ENCODE results near the gene GCSAML. TPM values are rescaled to one million over a fixed set of nuclear protein-coding genes. Genes with fewer than 3 reads are reported as not detected.
"Not testable (repeated sequence)": the region's sequence is repeated elsewhere in the genome, so short reads cannot be mapped to it uniquely, and the experiment has no call there.

GCSAML gene
- not detected in 3 replicates for total RNA-seq
- long read RNA-seq: 0 reads

DNA sequence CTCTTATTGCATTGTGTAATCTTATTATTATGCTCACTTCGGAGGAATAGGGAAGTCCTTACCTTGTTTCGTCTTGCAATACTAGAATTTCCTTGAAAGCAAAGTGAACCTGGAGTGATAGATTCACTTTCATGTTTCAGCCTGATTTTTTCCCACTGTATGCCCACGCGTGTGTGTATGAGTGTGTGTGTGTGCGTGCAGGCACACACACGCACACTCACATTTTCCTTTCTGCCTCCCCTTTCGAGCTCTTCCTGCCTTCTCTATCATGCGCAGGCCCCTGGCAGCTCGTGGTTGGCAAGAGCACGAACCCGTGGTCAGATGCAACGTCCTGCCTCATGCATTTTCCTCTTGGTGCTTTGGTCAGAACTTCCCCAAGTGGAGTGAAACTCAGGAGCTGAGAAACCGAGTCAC is at the start of gene GCSAML:
Gene GCSAML, plus strand, starts transcription at position 366 of the 414 bp plus-strand sequence. CDS start 58 bp downstream, outside the sequence.
- Mint-ChIP-seq H3K4me1 (ENCODE audit: low read depth) (peaks cover 15% of the 10 kb centered on the region), H3K27ac (ENCODE audit: unreplicated experiment) (no peak within 1 kb of the TSS), H3K36me3 (ENCODE audit: low read depth) (no peaks in the 10 kb centered on the region)

DNA sequence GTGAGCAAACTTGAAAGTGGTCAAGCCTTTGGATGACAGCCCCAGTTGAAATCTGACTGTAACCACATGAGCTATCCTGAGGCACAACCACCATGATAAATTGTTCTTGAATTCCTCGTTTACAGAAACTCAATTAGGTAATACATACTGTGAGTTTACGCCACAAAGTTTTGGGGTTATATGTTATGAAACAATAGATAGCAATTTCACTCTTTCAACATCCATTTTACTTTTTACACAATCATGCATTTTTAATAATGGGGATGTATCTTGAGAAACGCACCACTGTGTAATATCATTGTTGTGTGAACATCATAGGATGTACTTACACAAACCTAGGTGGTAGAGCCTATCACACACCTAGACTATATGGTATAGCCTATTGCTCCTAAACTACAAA is 48.1 kb upstream of the GCSAML start:
- TF ChIP-seq, protein P1, sequence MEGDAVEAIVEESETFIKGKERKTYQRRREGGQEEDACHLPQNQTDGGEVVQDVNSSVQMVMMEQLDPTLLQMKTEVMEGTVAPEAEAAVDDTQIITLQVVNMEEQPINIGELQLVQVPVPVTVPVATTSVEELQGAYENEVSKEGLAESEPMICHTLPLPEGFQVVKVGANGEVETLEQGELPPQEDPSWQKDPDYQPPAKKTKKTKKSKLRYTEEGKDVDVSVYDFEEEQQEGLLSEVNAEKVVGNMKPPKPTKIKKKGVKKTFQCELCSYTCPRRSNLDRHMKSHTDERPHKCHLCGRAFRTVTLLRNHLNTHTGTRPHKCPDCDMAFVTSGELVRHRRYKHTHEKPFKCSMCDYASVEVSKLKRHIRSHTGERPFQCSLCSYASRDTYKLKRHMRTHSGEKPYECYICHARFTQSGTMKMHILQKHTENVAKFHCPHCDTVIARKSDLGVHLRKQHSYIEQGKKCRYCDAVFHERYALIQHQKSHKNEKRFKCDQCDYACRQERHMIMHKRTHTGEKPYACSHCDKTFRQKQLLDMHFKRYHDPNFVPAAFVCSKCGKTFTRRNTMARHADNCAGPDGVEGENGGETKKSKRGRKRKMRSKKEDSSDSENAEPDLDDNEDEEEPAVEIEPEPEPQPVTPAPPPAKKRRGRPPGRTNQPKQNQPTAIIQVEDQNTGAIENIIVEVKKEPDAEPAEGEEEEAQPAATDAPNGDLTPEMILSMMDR (IDR thresholded peaks at IDR 0.05): no peak
- no peak for DNase-seq (ENCODE audit: low spot score)
- Mint-ChIP-seq H3K4me3 (ENCODE audit: unreplicated experiment) (no peak overlapping the region), H3K36me3 (ENCODE audit: low read depth) (no peaks in the 10 kb centered on the region), H3K9me3 (ENCODE audit: low read depth) (no peaks in the 10 kb centered on the region), H3K27ac (ENCODE audit: unreplicated experiment) (no peak overlapping the region), H3K27me3 (ENCODE audit: low read depth) (peaks cover 6% of the 10 kb centered on the region), H3K4me1 (ENCODE audit: low read depth) (peaks cover 14% of the 10 kb centered on the region)

More for the DNA sequence above, at the start of gene GCSAML:
- TF ChIP-seq, protein P1 (IDR thresholded peaks at IDR 0.05): no peak
- Mint-ChIP-seq H3K4me3 (ENCODE audit: unreplicated experiment) (no peak within 1 kb of the TSS), H3K27me3 (ENCODE audit: low read depth) (no peaks in the 10 kb centered on the region), H3K9me3 (ENCODE audit: low read depth) (peaks cover 13% of the 10 kb centered on the region)
- no peak for DNase-seq (ENCODE audit: low spot score)

DNA sequence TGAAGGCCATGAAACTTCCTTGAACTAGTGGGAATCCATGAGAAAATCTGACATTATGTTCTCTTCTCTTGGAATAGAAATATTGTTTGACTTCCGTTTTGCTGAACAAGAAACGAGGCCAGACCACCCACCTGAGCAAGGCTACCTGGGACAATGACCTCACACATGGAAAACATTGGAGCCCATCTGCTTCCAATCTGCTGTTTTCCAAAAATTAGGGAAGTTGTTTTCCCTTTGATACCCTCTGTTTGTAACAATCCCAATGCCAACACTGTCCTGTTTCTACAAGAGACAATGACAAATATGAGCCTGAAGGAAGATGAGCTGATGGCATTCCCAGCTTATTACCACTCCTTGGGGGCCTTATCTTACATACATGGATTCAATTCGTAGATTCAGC is 42.1 kb upstream of the GCSAML start:
- Mint-ChIP-seq H3K9me3 (ENCODE audit: low read depth) (no peaks in the 10 kb centered on the region), H3K36me3 (ENCODE audit: low read depth) (no peaks in the 10 kb centered on the region), H3K4me3 (ENCODE audit: unreplicated experiment) (no peak overlapping the region), H3K27me3 (ENCODE audit: low read depth) (peaks cover 14% of the 10 kb centered on the region), H3K4me1 (ENCODE audit: low read depth) (no peaks in the 10 kb centered on the region), H3K27ac (ENCODE audit: unreplicated experiment) (no peak overlapping the region)
- TF ChIP-seq, protein P1 (IDR thresholded peaks at IDR 0.05): no peak
- DNase-seq (ENCODE audit: low spot score): no peak

DNA sequence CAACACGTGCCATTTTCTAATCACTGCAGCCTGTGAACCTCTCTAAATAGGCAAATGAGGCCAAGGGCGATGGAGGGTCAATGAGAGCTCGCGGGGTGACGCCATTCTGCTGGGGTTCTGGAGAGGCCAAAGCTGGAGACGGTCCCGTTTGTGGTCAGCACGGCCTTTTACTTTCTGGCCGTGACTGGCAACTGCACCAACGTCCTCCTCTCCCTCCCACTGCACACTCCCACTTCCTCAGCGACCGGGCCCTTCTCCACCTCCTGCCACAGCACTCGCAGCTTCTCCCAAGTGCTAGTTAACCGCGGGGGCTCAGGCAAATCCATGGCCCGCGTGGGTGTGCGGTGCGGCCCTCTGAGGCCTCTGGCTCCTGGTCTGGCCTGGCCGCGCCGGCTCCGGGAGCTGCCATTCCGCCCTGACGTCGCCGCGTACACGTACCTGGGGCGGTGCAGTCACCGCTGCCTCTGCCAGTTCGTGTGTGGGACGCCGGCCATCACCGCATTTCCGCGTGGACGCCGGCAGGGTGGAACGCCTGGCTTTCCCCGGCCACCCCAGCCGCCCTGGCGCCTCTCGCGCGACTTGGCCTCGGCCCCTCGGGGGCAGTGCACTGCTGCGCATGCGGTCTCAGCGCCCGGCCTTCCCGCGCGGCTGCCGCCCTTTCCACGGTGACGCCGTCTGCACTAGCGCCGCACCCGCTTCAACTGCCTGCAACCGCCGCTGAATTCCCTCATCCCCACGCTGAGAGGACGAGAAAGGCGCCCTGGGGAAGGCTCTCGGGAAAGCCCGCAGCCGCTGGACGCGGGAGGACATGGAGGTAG is 30.9 kb upstream of the GCSAML start:
- no peak overlapping the region for H3K27ac Mint-ChIP-seq (ENCODE audit: unreplicated experiment)
- H3K4me3 Mint-ChIP-seq (ENCODE audit: unreplicated experiment): no peak overlapping the region
- H3K36me3 Mint-ChIP-seq (ENCODE audit: low read depth): no peaks in the 10 kb centered on the region
- H3K27me3 Mint-ChIP-seq (ENCODE audit: low read depth): no peaks in the 10 kb centered on the region
- H3K9me3 Mint-ChIP-seq (ENCODE audit: low read depth): peaks cover 13% of the 10 kb centered on the region
- DNase-seq (ENCODE audit: low spot score): peak; percentile 87
- H3K4me1 Mint-ChIP-seq (ENCODE audit: low read depth): no peaks in the 10 kb centered on the region
- TF ChIP-seq, protein P1 (IDR thresholded peaks at IDR 0.05): no peak

DNA sequence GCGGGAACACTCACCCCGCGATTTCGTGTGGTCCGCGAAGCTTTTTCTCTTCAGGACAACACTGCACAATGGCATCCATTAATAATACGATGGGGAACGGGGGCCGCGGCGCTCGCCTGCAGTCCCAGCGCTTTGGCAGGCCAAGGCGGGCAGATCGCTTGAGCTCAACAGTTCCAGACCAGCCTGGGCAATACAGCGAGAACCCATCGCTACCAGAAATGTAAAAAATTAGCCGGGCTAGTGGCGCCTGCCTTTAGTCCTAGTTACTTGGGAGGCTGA is 30.4 kb upstream of the GCSAML start:
- H3K9me3 Mint-ChIP-seq (ENCODE audit: low read depth): peaks cover 13% of the 10 kb centered on the region

DNA sequence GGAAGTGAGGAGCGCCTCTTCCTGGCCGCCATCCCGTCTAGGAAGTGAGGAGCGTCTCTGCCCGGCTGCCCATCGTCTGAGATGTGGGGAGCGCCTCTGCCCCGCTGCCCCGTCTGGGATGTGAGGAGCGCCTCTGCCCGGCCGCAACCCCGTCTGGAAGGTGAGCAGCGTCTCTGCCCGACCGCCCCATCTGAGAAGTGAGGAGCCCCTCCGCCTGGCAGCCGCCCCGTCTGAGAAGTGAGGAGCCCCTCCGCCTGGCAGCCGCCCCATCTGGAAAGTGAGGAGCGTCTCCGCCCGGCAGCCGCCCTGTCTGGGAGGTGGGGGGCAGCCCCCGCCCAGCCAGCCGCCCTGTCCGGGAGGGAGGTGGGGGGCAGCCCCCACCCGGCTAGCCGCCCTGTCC is 27.0 kb upstream of the GCSAML start:
- not testable (repeated sequence) for H3K9me3 Mint-ChIP-seq (ENCODE audit: low read depth); DNase-seq (ENCODE audit: low spot score); H3K4me1 Mint-ChIP-seq (ENCODE audit: low read depth); H3K36me3 Mint-ChIP-seq (ENCODE audit: low read depth); H3K27me3 Mint-ChIP-seq (ENCODE audit: low read depth); H3K27ac Mint-ChIP-seq (ENCODE audit: unreplicated experiment); H3K4me3 Mint-ChIP-seq (ENCODE audit: unreplicated experiment)

More for the DNA sequence above, 30.4 kb upstream of the GCSAML start:
- Mint-ChIP-seq H3K36me3 (ENCODE audit: low read depth) (no peaks in the 10 kb centered on the region), H3K4me3 (ENCODE audit: unreplicated experiment) (no peak overlapping the region), H3K27ac (ENCODE audit: unreplicated experiment) (no peak overlapping the region), H3K27me3 (ENCODE audit: low read depth) (no peaks in the 10 kb centered on the region), H3K4me1 (ENCODE audit: low read depth) (no peaks in the 10 kb centered on the region)
- no peak for DNase-seq (ENCODE audit: low spot score)
- TF ChIP-seq, protein P1 (IDR thresholded peaks at IDR 0.05): no peak

Measured in chondrocyte (in vitro differentiated cells).